Hematopoietic multipotent progenitor cell treated with erythropoietin and hydrocortisone succinate and interleukin-3 and kit ligand, for 6 days (in vitro differentiated cells): ENCODE results near the gene FXYD3.
"Not testable (repeated sequence)": the region's sequence is repeated elsewhere in the genome, so short reads cannot be mapped to it uniquely, and the experiment has no call there.

ENCODE experiments used
- DNase-seq: peaks from one replicate; pipeline ENCODE4 v3.0.0-alpha.2; 2015

Gene FXYD3

GRCh38 chr19:35087393-35087792, 28.2 kb upstream of the FXYD3 start:
- DNase-seq = peak; percentile 10

GRCh38 chr19:35088131-35088913, 27.3 kb upstream of the FXYD3 start:
- DNase-seq = no peak

- no peak for DNase-seq
These were observed 26.1 kb upstream of the FXYD3 start for GRCh38 chr19:35089554-35089953.

- DNase-seq = no peak
These were observed 25.5 kb upstream of the FXYD3 start for GRCh38 chr19:35090160-35090505.

GRCh38 chr19:35090506-35091214, 25.0 kb upstream of the FXYD3 start:
- DNase-seq = peak; percentile 86

- DNase-seq = no peak
These were observed 22.2 kb upstream of the FXYD3 start for GRCh38 chr19:35093430-35093829.

- DNase-seq = no peak
These were observed 21.5 kb upstream of the FXYD3 start for GRCh38 chr19:35093941-35094647.

GRCh38 chr19:35094656-35095055, 21.0 kb upstream of the FXYD3 start:
- no peak for DNase-seq

GRCh38 chr19:35095667-35096368, 19.8 kb upstream of the FXYD3 start:
- no peak for DNase-seq

- DNase-seq = no peak
These were observed 17.1 kb upstream of the FXYD3 start for GRCh38 chr19:35098413-35099049.

GRCh38 chr19:35099155-35099896, 16.3 kb upstream of the FXYD3 start:
- no peak for DNase-seq

GRCh38 chr19:35099897-35100275, 15.7 kb upstream of the FXYD3 start:
- no peak for DNase-seq

- no peak for DNase-seq
These were observed 14.8 kb upstream of the FXYD3 start for GRCh38 chr19:35100588-35101533.

GRCh38 chr19:35101949-35102348, 13.7 kb upstream of the FXYD3 start:
- DNase-seq = not testable (repeated sequence)

GRCh38 chr19:35103614-35104013, 12.0 kb upstream of the FXYD3 start:
- DNase-seq = not testable (repeated sequence)

- no peak for DNase-seq
These were observed 11.3 kb upstream of the FXYD3 start for GRCh38 chr19:35104361-35104760.

- DNase-seq = no peak
These were observed 10.6 kb upstream of the FXYD3 start for GRCh38 chr19:35105047-35105410.

GRCh38 chr19:35105411-35106290, 10.0 kb upstream of the FXYD3 start:
- no peak for DNase-seq

- DNase-seq = no peak
These were observed 9.4 kb upstream of the FXYD3 start for GRCh38 chr19:35106291-35106583.

GRCh38 chr19:35106898-35107541, 8.6 kb upstream of the FXYD3 start:
- no peak for DNase-seq
